Psoas muscle (tissue), 8 donors: Measurements from ENCODE around the gene NPR3. TPM values are rescaled to one million over a fixed set of nuclear protein-coding genes. Genes with fewer than 3 reads are reported as not detected.

Experiments used
- ATAC-seq, 4 donors: fragments of 200-7000 bp; cut with Tn5 transposase; one replicate each; pipeline ENCODE4 v1.9.1; 2020; ENCODE audit warnings: moderate library complexity in 3 of 4, mild to moderate bottlenecking in 2 of 4
- DNase-seq, 2 donors: peaks; one replicate each; pipeline ENCODE4 v3.0.0-alpha.2; 2020
- H3K27ac ChIP-seq: fragments of 200-600 bp; one replicate; pipeline ENCODE4 v1.8.0; 2022
- H3K27me3 ChIP-seq, 3 donors: fragments of 200-600 bp in 1 of 3; one replicate each; pipeline versions ENCODE4 v1.6.1 to v1.8.0; 2013 to 2022; ENCODE audit warnings: low read length in 2 of 3, mild to moderate bottlenecking in 2 of 3, moderate library complexity in 1 of 3; ENCODE audit not compliant: insufficient read depth in 3 of 3
- H3K36me3 ChIP-seq, 2 donors: fragments of 200-600 bp in 1 of 2; one replicate each; pipeline versions ENCODE4 v1.6.1 to v1.8.0; 2013 to 2022; ENCODE audit warnings: low read depth in 1 of 2, mild to moderate bottlenecking in 1 of 2, moderate library complexity in 1 of 2; ENCODE audit not compliant: insufficient read depth in 1 of 2
- H3K4me1 ChIP-seq: fragments of 200-600 bp; one replicate; pipeline ENCODE4 v1.8.0; 2022
- H3K4me3 ChIP-seq: fragments of 200-600 bp; one replicate; pipeline ENCODE4 v1.8.0; 2022; ENCODE audit warnings: mild to moderate bottlenecking
- H3K9me3 ChIP-seq: fragments of 200-600 bp; one replicate; pipeline ENCODE4 v1.8.0; 2022
- CTCF ChIP-seq: fragments of 200-600 bp; IDR thresholded peaks from one replicate; pipeline ENCODE4 v1.8.0; 2022; ENCODE audit warnings: antibody characterized with exemption
- WGBS, 3 donors: extraction: QIAGEN DNeasy Blood & Tissue Kit; methylation state at CpG; one replicate each; pipeline versions ENCODE4 v1.1.6 to v1.1.7; 2013; 5-methylcytosine and 5-hydroxymethylcytosine counted together
- intact Hi-C, 2 donors: fragments of 100-400 bp; cut with DNase I; formaldehyde crosslinking; loops; one replicate each; pipeline versions ENCODE4 v1.11.0 to v1.14.2; 2022
- polyA plus RNA-seq, 3 donors: library from polyadenylated mRNA; stranded (reverse); fragments of 200-250 nt; gene quantifications; one replicate each; pipeline ENCODE4 v1.2.3, GENCODE V29; 2013
- total RNA-seq, 4 donors: library from RNA; stranded (reverse); fragmentation: NEBNext Ultra II Directional in 2 of 4; extraction: Animal tissue kit (Norgen Biotek cat#: 25700) in 2 of 4; gene quantifications; one replicate each; pipeline versions ENCODE4 v1.2.1 to v1.2.4, GENCODE V29; 2021 to 2023
- donor health status: healthy with polysubstance abuse.
- donor health status: DM: no; HTN: no; CAD: no; lungs with moderate emphysema.
- donor health status: Bipolar disorder and iron deficiency.
- donor health status: healthy.
- donor health status: DM: yes; HTN: yes; CAD: no.
- donor health status: DM: no; HTN: no; CAD: no.
- donor health status: DM: no; HTN: no; CAD: no.
- donor health status: DM: yes; HTN: yes; CAD: no.

NPR3 gene
- total and polyA plus RNA-seq, 7 donors, result 1.6 to 44.2 (median 10.5) TPM

- TF ChIP-seq CTCF, result no peak
- H3K9me3 ChIP-seq, result no peaks in the 10 kb centered on the region
- WGBS, 3 donors, result 78 to 95% (median 84%) methylated on average over 1 of the region's 1 CpG
- H3K36me3 ChIP-seq, result no peaks in the 10 kb centered on the region
- no peak overlapping the region for H3K27ac ChIP-seq
- ATAC-seq (peak in 2 of 4 donors; percentile 55 to 58), DNase-seq (no peak)
- no peaks in the 10 kb centered on the region for H3K27me3 ChIP-seq
- H3K4me3 ChIP-seq, result no peak overlapping the region
- H3K4me1 ChIP-seq, result no peaks in the 10 kb centered on the region
- intact Hi-C loops, result no loop called here
Observed at GRCh38 chr5:32773944-32774343, 62.8 kb downstream of the NPR3 start.

- no peak for DNase-seq
- TF ChIP-seq CTCF, result no peak
- ATAC-seq, result no peak
- H3K4me3 ChIP-seq, result no peak overlapping the region
- no peak overlapping the region for H3K27ac ChIP-seq
- intact Hi-C loops, result no loop called here
- H3K36me3 ChIP-seq, result no peaks in the 10 kb centered on the region
- no peaks in the 10 kb centered on the region for H3K27me3 ChIP-seq
- no peaks in the 10 kb centered on the region for H3K9me3 ChIP-seq
- no peaks in the 10 kb centered on the region for H3K4me1 ChIP-seq
Observed at GRCh38 chr5:32776200-32776599, 65.1 kb downstream of the NPR3 start.

- DNase-seq, result no peak
- Histone ChIP-seq H3K36me3 (no peaks in the 10 kb centered on the region), H3K4me1 (no peaks in the 10 kb centered on the region), H3K27ac (no peak overlapping the region), H3K4me3 (no peak overlapping the region), H3K27me3 (no peaks in the 10 kb centered on the region), H3K9me3 (no peaks in the 10 kb centered on the region)
- TF ChIP-seq CTCF, result no peak
- intact Hi-C loops, result no loop called here
- no peak for ATAC-seq
- 83 to 87% (median 86%) methylated on average over 2 of the region's 2 CpGs for WGBS, 3 donors
Observed at GRCh38 chr5:32777222-32777621, 66.1 kb downstream of the NPR3 start.

GRCh38 chr5:32777733-32778132 lies 66.6 kb downstream of the NPR3 start:
- no peak for TF ChIP-seq CTCF
- Histone ChIP-seq H3K4me3 (no peak overlapping the region), H3K4me1 (no peaks in the 10 kb centered on the region), H3K27me3 (no peaks in the 10 kb centered on the region), H3K36me3 (no peaks in the 10 kb centered on the region), H3K27ac (no peak overlapping the region), H3K9me3 (no peaks in the 10 kb centered on the region)
- intact Hi-C loops, result no loop called here
- DNase-seq, result no peak
- 67 to 73% (median 68%) methylated on average over 2 of the region's 2 CpGs for WGBS, 3 donors
- peak in 2 of 4 donors; percentile 73 to 79 for ATAC-seq

GRCh38 chr5:32778403-32778802 lies 67.3 kb downstream of the NPR3 start:
- intact Hi-C loops, result no loop called here
- H3K4me1 ChIP-seq, result no peaks in the 10 kb centered on the region
- H3K27me3 ChIP-seq, result no peaks in the 10 kb centered on the region
- no peaks in the 10 kb centered on the region for H3K36me3 ChIP-seq
- H3K9me3 ChIP-seq, result no peaks in the 10 kb centered on the region
- H3K4me3 ChIP-seq, result no peak overlapping the region
- 83 to 87% (median 87%) methylated on average over 2 of the region's 2 CpGs for WGBS, 3 donors
- ATAC-seq (no peak), DNase-seq (no peak)
- H3K27ac ChIP-seq, result no peak overlapping the region
- no peak for TF ChIP-seq CTCF
